ENCODE results near the gene TGFB2.

DNA sequence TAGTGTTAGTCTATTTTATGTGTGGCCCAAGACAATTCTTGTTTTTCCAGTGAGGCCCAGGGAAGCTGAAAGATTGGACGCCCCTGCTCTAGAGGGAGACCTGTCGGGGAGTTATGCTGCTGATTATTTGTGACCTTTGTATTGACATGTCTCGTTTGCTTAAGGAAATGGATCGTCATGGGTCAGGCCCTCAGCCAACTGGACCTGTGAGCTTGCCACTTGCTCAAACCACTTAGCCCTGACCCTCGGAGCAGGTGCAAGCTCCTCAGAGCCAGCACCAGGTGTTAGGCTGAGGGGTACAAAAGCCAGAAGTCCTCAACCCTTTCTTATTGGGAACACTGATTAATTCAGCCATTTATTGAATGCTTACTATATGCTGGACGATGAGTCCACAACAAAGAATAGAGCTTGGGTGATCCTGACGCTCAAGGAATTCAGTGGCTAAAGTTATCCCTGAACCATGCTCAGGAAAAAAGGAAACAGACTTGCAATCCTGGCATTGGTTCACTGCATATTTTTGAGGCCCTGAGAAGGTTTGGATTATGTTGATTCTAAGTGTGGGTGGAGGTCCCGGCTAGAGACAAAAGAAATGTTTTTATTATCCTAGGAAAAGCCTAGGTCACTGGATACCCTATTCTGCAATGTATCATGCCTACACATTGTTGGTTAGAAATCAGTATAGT, 19.0 kb downstream of the TGFB2 start:
- TF ChIP-seq, protein P1, sequence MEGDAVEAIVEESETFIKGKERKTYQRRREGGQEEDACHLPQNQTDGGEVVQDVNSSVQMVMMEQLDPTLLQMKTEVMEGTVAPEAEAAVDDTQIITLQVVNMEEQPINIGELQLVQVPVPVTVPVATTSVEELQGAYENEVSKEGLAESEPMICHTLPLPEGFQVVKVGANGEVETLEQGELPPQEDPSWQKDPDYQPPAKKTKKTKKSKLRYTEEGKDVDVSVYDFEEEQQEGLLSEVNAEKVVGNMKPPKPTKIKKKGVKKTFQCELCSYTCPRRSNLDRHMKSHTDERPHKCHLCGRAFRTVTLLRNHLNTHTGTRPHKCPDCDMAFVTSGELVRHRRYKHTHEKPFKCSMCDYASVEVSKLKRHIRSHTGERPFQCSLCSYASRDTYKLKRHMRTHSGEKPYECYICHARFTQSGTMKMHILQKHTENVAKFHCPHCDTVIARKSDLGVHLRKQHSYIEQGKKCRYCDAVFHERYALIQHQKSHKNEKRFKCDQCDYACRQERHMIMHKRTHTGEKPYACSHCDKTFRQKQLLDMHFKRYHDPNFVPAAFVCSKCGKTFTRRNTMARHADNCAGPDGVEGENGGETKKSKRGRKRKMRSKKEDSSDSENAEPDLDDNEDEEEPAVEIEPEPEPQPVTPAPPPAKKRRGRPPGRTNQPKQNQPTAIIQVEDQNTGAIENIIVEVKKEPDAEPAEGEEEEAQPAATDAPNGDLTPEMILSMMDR (IDR thresholded peaks at IDR 0.05 in 2 of 3, conservative IDR thresholded peaks at IDR 0.05 in 1 of 3; ENCODE audit: borderline replicate concordance in 1 of 3, insufficient read depth in 1 of 3, low read depth in 2 of 3, low read length in 2 of 3): no peak
- TF ChIP-seq EGR1 (IDR thresholded peaks at IDR 0.05; ENCODE audit: low read depth): no peak
- no peak for TF ChIP-seq POLR2A (IDR thresholded peaks at IDR 0.05; ENCODE audit: borderline replicate concordance, extremely low read depth, insufficient read depth, insufficient read length)
- TF ChIP-seq, protein P2, sequence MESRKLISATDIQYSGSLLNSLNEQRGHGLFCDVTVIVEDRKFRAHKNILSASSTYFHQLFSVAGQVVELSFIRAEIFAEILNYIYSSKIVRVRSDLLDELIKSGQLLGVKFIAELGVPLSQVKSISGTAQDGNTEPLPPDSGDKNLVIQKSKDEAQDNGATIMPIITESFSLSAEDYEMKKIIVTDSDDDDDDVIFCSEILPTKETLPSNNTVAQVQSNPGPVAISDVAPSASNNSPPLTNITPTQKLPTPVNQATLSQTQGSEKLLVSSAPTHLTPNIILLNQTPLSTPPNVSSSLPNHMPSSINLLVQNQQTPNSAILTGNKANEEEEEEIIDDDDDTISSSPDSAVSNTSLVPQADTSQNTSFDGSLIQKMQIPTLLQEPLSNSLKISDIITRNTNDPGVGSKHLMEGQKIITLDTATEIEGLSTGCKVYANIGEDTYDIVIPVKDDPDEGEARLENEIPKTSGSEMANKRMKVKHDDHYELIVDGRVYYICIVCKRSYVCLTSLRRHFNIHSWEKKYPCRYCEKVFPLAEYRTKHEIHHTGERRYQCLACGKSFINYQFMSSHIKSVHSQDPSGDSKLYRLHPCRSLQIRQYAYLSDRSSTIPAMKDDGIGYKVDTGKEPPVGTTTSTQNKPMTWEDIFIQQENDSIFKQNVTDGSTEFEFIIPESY (IDR thresholded peaks at IDR 0.05; ENCODE audit: extremely low read depth, insufficient replicate concordance, low read length): no peak
- TF ChIP-seq POLR2AphosphoS5 (IDR thresholded peaks at IDR 0.05; ENCODE audit: low read depth, low read length): no peak
- no peak for TF ChIP-seq TCF7L2 (IDR thresholded peaks at IDR 0.05; ENCODE audit: borderline replicate concordance, extremely low read depth, insufficient read depth, insufficient read length)
- TF ChIP-seq SRF (IDR thresholded peaks at IDR 0.05; ENCODE audit: low read depth): no peak
- TF ChIP-seq JUND (IDR thresholded peaks at IDR 0.05): no peak
